Left lung (tissue), 14 donors: ENCODE results near the gene UBE2J2. TPM values are rescaled to one million over a fixed set of nuclear protein-coding genes. Genes with fewer than 3 reads are reported as not detected.

ENCODE experiments used
- ATAC-seq: fragments of 200-7000 bp; cut with Tn5 transposase; one replicate; pipeline ENCODE4 v1.9.1; 2020; ENCODE audit warnings: moderate library complexity
- DNase-seq, 4 donors: peaks; one replicate each; pipeline ENCODE4 v3.0.0-alpha.2; 2013 to 2020
- H3K27ac ChIP-seq, 2 donors: fragments of 200-600 bp; sonication (generic) in 1 of 2; one replicate each; pipeline versions ENCODE4 v1.5.0 to v1.8.0; 2020 to 2021
- H3K27me3 ChIP-seq, 2 donors: fragments of 200-600 bp; sonication (generic) in 1 of 2; one replicate each; pipeline versions ENCODE4 v1.5.0 to v1.8.0; 2020 to 2021
- H3K36me3 ChIP-seq, 2 donors: fragments of 200-600 bp; sonication (generic) in 1 of 2; one replicate each; pipeline versions ENCODE4 v1.5.0 to v1.8.0; 2020 to 2021
- H3K4me1 ChIP-seq, 2 donors: fragments of 200-600 bp; one replicate each; pipeline ENCODE4 v1.8.0; 2021
- H3K4me3 ChIP-seq, 2 donors: fragments of 200-600 bp; sonication (generic) in 1 of 2; one replicate each; pipeline versions ENCODE4 v1.5.0 to v1.8.0; 2020 to 2021; ENCODE audit warnings: mild to moderate bottlenecking in 1 of 2
- H3K9me3 ChIP-seq, 2 donors: fragments of 200-600 bp; sonication (generic) in 1 of 2; one replicate each; pipeline versions ENCODE4 v1.5.0 to v1.8.0; 2020 to 2021
- intact Hi-C, 2 donors: fragments of 100-400 bp; cut with DNase I; formaldehyde crosslinking; loops; one replicate each; pipeline versions ENCODE4 v1.11.2 to v1.14.2; 2022
- long read RNA-seq, 12 donors: library from polyadenylated mRNA in 2 of 12; unstranded in 2 of 12; transcript quantifications; one replicate each; pipeline ENCODE4 v2.0.0 and lab custom pipeline, GENCODE V29; 2019 to 2026
- polyA plus RNA-seq, 6 donors: library from polyadenylated mRNA; unstranded; fragments of 120-200 nt; gene quantifications; one replicate each; pipeline ENCODE4 v1.2.1, GENCODE V29; 2013; ENCODE audit not compliant: insufficient read length in 6 of 6
- total RNA-seq, 2 donors: library from RNA; stranded (reverse); fragmentation: NEBNext Ultra II Directional; extraction: Animal tissue kit (Norgen Biotek cat#: 25700); gene quantifications; one replicate each; pipeline ENCODE4 v1.2.1, GENCODE V29; 2021
- TF ChIP-seq, protein P1 (sequence below), 2 donors: fragments of 200-600 bp; sonication (generic) in 1 of 2; IDR thresholded peaks; one replicate each; pipeline versions ENCODE4 v1.5.0 to v1.8.0; 2021; ENCODE audit warnings: antibody characterized with exemption in 2 of 2
- donor health status: DM: no; HTN: yes; CAD: no.
- donor health status: DM: no; HTN: no; CAD: no.

The UBE2J2 gene
- total RNA-seq (10 to 100 TPM; 42.8 to 53.1 TPM), polyA plus RNA-seq (10 to 100 TPM; 45.1 to 68.6 (median 52.1) TPM)
- long read RNA-seq, donor 1, transcript UBE2J2-202 (7 exons, 1,733 nt), result major isoform, 13 of 34 reads
- long read RNA-seq, donor 1, transcript UBE2J2-212 (2 exons, 515 nt), result minor isoform, 5 of 34 reads
- long read RNA-seq, donor 1, partial matches to known transcripts, result 13 of 34 reads
- long read RNA-seq, donor 1, other reads (novel, unspliced or antisense), result 0 of 34 reads
- long read RNA-seq, donor 2, transcript UBE2J2-202 (7 exons, 1,733 nt), result major isoform, 16 of 36 reads
- long read RNA-seq, donor 2, transcript UBE2J2-212 (2 exons, 515 nt), result minor isoform, 5 of 36 reads
- long read RNA-seq, donor 2, partial matches to known transcripts, result 8 of 36 reads
- long read RNA-seq, donor 2, other reads (novel, unspliced or antisense), result 0 of 36 reads
- long read RNA-seq, donor 3, transcript UBE2J2-202 (7 exons, 1,733 nt), result major isoform, 17 of 21 reads
- long read RNA-seq, donor 3, partial matches to known transcripts, result 0 of 21 reads
- long read RNA-seq, donor 3, other reads (novel, unspliced or antisense), result 0 of 21 reads
- long read RNA-seq, donor 4, transcript UBE2J2-202 (7 exons, 1,733 nt), result major isoform, 26 of 37 reads
- long read RNA-seq, donor 4, partial matches to known transcripts, result 1 of 37 reads
- long read RNA-seq, donor 4, other reads (novel, unspliced or antisense), result 3 of 37 reads
- long read RNA-seq, donor 5, transcript UBE2J2-202 (7 exons, 1,733 nt), result major isoform, 12 of 18 reads
- long read RNA-seq, donor 5, partial matches to known transcripts, result 0 of 18 reads
- long read RNA-seq, donor 5, other reads (novel, unspliced or antisense), result 0 of 18 reads
- long read RNA-seq, donor 6, transcript UBE2J2-202 (7 exons, 1,733 nt), result major isoform, 6 of 9 reads
- long read RNA-seq, donor 6, partial matches to known transcripts, result 0 of 9 reads
- long read RNA-seq, donor 6, other reads (novel, unspliced or antisense), result 0 of 9 reads
- long read RNA-seq, donor 7, partial matches to known transcripts, result 13 of 19 reads
- long read RNA-seq, donor 7, other reads (novel, unspliced or antisense), result 0 of 19 reads
- long read RNA-seq, donor 8, transcript UBE2J2-202 (7 exons, 1,733 nt), result major isoform, 13 of 19 reads
- long read RNA-seq, donor 8, partial matches to known transcripts, result 0 of 19 reads
- long read RNA-seq, donor 8, other reads (novel, unspliced or antisense), result 0 of 19 reads
- long read RNA-seq, donor 9, result 0 reads
- long read RNA-seq, donor 10, transcript UBE2J2-202 (7 exons, 1,733 nt), result major isoform, 13 of 22 reads
- long read RNA-seq, donor 10, partial matches to known transcripts, result 2 of 22 reads
- long read RNA-seq, donor 10, other reads (novel, unspliced or antisense), result 5 of 22 reads
- long read RNA-seq, donor 11, transcript UBE2J2-202 (7 exons, 1,733 nt), result major isoform, 15 of 20 reads
- long read RNA-seq, donor 11, partial matches to known transcripts, result 0 of 20 reads
- long read RNA-seq, donor 11, other reads (novel, unspliced or antisense), result 0 of 20 reads
- long read RNA-seq, donor 12, transcript UBE2J2-202 (7 exons, 1,733 nt), result major isoform, 10 of 13 reads
- long read RNA-seq, donor 12, partial matches to known transcripts, result 0 of 13 reads
- long read RNA-seq, donor 12, other reads (novel, unspliced or antisense), result 0 of 13 reads

DNA sequence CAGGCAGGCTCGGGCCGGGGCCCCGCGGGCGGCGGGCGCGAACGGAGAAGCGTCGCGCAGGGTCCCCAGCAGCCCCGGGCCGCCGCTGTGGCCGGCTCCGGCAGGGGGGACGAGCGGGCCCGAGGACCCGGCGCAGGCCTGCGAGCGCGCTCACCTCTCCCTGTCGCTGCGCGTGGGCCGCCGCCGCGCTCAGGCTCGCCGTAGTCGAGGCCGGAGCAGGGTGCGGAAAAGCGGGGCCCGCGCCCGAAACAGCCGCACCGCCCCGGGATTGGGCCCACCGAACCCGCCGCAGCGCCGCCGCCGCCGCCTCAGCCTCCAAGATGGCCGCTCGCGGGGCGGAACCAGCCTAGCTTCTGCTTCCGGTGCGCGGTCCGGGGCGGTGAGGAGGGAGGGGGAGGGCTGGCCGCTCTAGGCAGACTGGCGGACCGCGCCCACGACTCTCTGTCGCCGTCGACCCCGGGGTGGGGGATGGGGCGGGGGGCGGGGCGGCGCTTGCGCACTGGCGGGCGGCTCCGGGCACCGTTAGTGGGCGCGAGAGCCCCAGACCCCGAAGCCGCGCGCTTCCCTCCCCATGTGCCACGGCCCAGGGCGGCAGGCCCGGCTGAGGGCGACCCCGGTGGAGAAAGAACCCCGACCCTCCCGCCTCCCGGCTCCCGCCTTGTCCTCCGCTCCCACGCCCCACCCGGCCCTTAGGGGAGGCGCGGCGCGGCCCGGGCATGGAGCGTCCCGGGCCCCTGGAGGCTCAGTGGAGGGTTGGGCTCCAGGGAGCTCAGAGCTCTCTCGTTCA is at the start of gene UBE2J2:
UBE2J2 (minus strand) TSS at position 343 of the 787 bp plus-strand sequence. CDS start 5,862 bp downstream, outside the sequence.
- Histone ChIP-seq H3K4me3 (peak within 1 kb of the TSS; percentile 83 to 94), H3K9me3 (no peaks in the 10 kb centered on the region), H3K4me1 (peaks cover 22 to 41% of the 10 kb centered on the region in 2 donors), H3K27ac (peak within 1 kb of the TSS; percentile 56 to 80), H3K27me3 (no peaks in the 10 kb centered on the region), H3K36me3 (peaks cover 0 to 3% of the 10 kb centered on the region in 2 donors)
- ATAC-seq (peak; percentile 98), DNase-seq (peak; percentile 86 to 99 (median 95))
- intact Hi-C loops, result no loop called here
- TF ChIP-seq, protein P1, sequence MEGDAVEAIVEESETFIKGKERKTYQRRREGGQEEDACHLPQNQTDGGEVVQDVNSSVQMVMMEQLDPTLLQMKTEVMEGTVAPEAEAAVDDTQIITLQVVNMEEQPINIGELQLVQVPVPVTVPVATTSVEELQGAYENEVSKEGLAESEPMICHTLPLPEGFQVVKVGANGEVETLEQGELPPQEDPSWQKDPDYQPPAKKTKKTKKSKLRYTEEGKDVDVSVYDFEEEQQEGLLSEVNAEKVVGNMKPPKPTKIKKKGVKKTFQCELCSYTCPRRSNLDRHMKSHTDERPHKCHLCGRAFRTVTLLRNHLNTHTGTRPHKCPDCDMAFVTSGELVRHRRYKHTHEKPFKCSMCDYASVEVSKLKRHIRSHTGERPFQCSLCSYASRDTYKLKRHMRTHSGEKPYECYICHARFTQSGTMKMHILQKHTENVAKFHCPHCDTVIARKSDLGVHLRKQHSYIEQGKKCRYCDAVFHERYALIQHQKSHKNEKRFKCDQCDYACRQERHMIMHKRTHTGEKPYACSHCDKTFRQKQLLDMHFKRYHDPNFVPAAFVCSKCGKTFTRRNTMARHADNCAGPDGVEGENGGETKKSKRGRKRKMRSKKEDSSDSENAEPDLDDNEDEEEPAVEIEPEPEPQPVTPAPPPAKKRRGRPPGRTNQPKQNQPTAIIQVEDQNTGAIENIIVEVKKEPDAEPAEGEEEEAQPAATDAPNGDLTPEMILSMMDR (IDR thresholded peaks at IDR 0.05), result no peak

DNA sequence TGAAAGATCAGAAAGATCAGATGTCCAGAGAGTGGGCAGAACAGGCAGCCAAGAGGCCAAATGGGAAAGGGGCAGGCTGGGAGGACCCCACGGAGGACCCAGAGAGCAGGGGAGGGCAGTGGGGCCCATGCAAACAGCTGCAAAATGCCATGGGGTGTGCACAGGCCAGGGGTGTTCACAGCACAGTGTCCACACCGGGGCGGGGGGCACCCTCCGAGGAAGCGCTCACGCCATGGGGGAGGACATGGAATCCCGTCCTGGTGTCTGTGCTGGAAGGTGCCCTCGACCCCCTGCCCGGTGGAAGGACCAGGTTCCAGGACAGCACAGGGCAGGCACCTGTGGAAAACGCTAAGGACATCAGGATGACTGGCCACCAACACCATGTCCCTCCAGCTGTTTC is 49.3 kb upstream of the UBE2J2 start:
- intact Hi-C loops, result no loop called here
- DNase-seq (no peak), ATAC-seq (no peak)
- Histone ChIP-seq H3K27ac (no peak overlapping the region), H3K27me3 (no peaks in the 10 kb centered on the region), H3K4me3 (peak overlapping the region in 1 of 2 donors; percentile 13), H3K9me3 (no peaks in the 10 kb centered on the region), H3K4me1 (peaks cover 19 to 62% of the 10 kb centered on the region in 2 donors), H3K36me3 (peaks cover 0 to 51% of the 10 kb centered on the region in 2 donors)
- TF ChIP-seq, protein P1 (IDR thresholded peaks at IDR 0.05), result no peak

DNA sequence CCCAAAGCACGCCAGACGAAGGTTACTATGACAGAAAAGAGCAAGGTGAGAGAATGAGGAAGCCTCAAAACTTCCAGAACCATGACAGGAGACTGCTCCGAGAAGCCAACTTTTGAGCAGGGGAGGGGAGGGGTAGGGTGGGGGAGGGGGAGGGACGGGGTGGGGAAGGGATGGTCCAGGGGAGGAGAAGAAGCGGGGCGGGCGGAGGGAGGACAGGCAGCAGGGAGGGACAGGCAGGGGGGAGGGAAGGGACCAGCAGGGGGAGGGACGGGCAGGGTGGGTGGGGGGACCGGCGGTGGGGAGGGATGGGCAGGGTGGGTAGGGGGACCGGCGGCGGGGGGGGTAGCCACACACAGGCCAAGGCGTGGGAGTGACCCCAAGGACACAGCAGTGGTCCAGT is 48.8 kb upstream of the UBE2J2 start:
- Histone ChIP-seq H3K4me3 (no peak overlapping the region), H3K4me1 (peaks cover 19 to 67% of the 10 kb centered on the region in 2 donors), H3K36me3 (peaks cover 0 to 51% of the 10 kb centered on the region in 2 donors), H3K9me3 (no peaks in the 10 kb centered on the region), H3K27ac (no peak overlapping the region), H3K27me3 (no peaks in the 10 kb centered on the region)
- ATAC-seq (no peak), DNase-seq (no peak)
- TF ChIP-seq, protein P1 (IDR thresholded peaks at IDR 0.05), result no peak
- intact Hi-C loops, result no loop called here

DNA sequence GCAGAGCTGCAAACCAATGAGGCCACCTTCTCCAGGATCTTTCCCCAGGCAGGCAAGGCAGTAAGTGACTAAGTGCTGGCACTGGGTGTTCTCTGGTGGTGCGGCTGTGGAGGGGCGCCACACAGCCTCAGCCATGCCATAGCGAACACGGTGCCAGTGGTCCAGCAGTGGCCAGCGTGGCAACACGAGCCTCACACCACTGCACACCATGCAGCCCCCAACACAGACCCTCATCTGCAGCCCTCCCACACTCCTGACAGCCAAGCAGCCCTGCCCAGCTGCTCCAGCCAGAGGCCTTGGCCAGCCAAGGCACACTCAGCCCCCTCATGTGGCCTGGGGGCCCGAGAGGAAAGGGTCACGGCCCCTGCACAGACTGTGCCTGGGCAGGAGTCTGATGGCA is 47.8 kb upstream of the UBE2J2 start:
- no peak for ATAC-seq
- peaks cover 19 to 62% of the 10 kb centered on the region in 2 donors for H3K4me1 ChIP-seq
- no peak overlapping the region for H3K27ac ChIP-seq
- peaks cover 0 to 50% of the 10 kb centered on the region in 2 donors for H3K36me3 ChIP-seq
- no peak overlapping the region for H3K4me3 ChIP-seq
- TF ChIP-seq, protein P1 (IDR thresholded peaks at IDR 0.05), result no peak
- DNase-seq, result no peak
- H3K27me3 ChIP-seq, result no peaks in the 10 kb centered on the region
- H3K9me3 ChIP-seq, result no peaks in the 10 kb centered on the region
- intact Hi-C loops, result no loop called here
